ENCODE results near the gene MPPED2. TPM values are rescaled to one million over a fixed set of nuclear protein-coding genes. Genes with fewer than 3 reads are reported as not detected.

MPPED2 gene
- total RNA-seq, 1 experiment from 2014 or later: not detected

- Mint-ChIP-seq H3K9me3 (ENCODE audit: unreplicated experiment) (no peaks in the 10 kb centered on the region), H3K4me3 (ENCODE audit: unreplicated experiment) (no peak overlapping the region), H3K27ac (ENCODE audit: low read depth, unreplicated experiment) (no peak overlapping the region), H3K4me1 (ENCODE audit: insufficient read depth, unreplicated experiment) (no peaks in the 10 kb centered on the region), H3K27me3 (ENCODE audit: insufficient read depth, unreplicated experiment) (peaks cover 89% of the 10 kb centered on the region), H3K36me3 (ENCODE audit: insufficient read depth, unreplicated experiment) (no peaks in the 10 kb centered on the region)
- no peak for DNase-seq (ENCODE audit: unreplicated experiment)
- ChIA-PET CTCF (no interaction called here), POLR2A (interaction anchor here (0.5 kb wide), 1 partner anchor 10 kb away, joined by 5 read pairs; no protein-coding TSS in a partner anchor)
- BruUV-seq (replicated peaks): no TSS peak
- intact Hi-C loops (cut with micrococcal nuclease): no loop called here
- TF ChIP-seq CTCF (IDR thresholded peaks at IDR 0.05; ENCODE audit: unreplicated experiment): no peak
Observed at GRCh38 chr11:30499940-30500339, 86.2 kb downstream of the MPPED2 start.

- ChIA-PET CTCF (interaction anchor here (0.6 kb wide), 1 partner anchor 276 kb away, joined by 5 read pairs; no protein-coding TSS in a partner anchor), POLR2A (no interaction called here)
- no peaks in the 10 kb centered on the region for H3K9me3 Mint-ChIP-seq (ENCODE audit: unreplicated experiment)
- H3K4me1 Mint-ChIP-seq (ENCODE audit: insufficient read depth, unreplicated experiment): no peaks in the 10 kb centered on the region
- H3K4me3 Mint-ChIP-seq (ENCODE audit: unreplicated experiment): no peak overlapping the region
- H3K27ac Mint-ChIP-seq (ENCODE audit: low read depth, unreplicated experiment): no peak overlapping the region
- intact Hi-C loops (cut with micrococcal nuclease): no loop called here
- peaks cover 97% of the 10 kb centered on the region for H3K27me3 Mint-ChIP-seq (ENCODE audit: insufficient read depth, unreplicated experiment)
- no TSS peak for BruUV-seq (replicated peaks)
- no peak for DNase-seq (ENCODE audit: unreplicated experiment)
- TF ChIP-seq CTCF (IDR thresholded peaks at IDR 0.05; ENCODE audit: unreplicated experiment): no peak
- no peaks in the 10 kb centered on the region for H3K36me3 Mint-ChIP-seq (ENCODE audit: insufficient read depth, unreplicated experiment)
Observed at GRCh38 chr11:30497600-30497999, 88.6 kb downstream of the MPPED2 start.

- Mint-ChIP-seq H3K27ac (ENCODE audit: low read depth, unreplicated experiment) (no peak overlapping the region), H3K4me3 (ENCODE audit: unreplicated experiment) (no peak overlapping the region), H3K9me3 (ENCODE audit: unreplicated experiment) (no peaks in the 10 kb centered on the region), H3K27me3 (ENCODE audit: insufficient read depth, unreplicated experiment) (peaks cover 97% of the 10 kb centered on the region), H3K36me3 (ENCODE audit: insufficient read depth, unreplicated experiment) (no peaks in the 10 kb centered on the region), H3K4me1 (ENCODE audit: insufficient read depth, unreplicated experiment) (no peaks in the 10 kb centered on the region)
- TF ChIP-seq CTCF (IDR thresholded peaks at IDR 0.05; ENCODE audit: unreplicated experiment): no peak
- BruUV-seq (replicated peaks): no TSS peak
- DNase-seq (ENCODE audit: unreplicated experiment): no peak
- intact Hi-C loops (cut with micrococcal nuclease): no loop called here
- ChIA-PET CTCF (no interaction called here), POLR2A (no interaction called here)
Observed at GRCh38 chr11:30496935-30497334, 89.2 kb downstream of the MPPED2 start.

GRCh38 chr11:30495437-30495836, 90.7 kb downstream of the MPPED2 start:
- no peaks in the 10 kb centered on the region for H3K9me3 Mint-ChIP-seq (ENCODE audit: unreplicated experiment)
- peaks cover 97% of the 10 kb centered on the region for H3K27me3 Mint-ChIP-seq (ENCODE audit: insufficient read depth, unreplicated experiment)
- no peak overlapping the region for H3K4me3 Mint-ChIP-seq (ENCODE audit: unreplicated experiment)
- no peak for TF ChIP-seq CTCF (IDR thresholded peaks at IDR 0.05; ENCODE audit: unreplicated experiment)
- no peak overlapping the region for H3K27ac Mint-ChIP-seq (ENCODE audit: low read depth, unreplicated experiment)
- intact Hi-C loops (cut with micrococcal nuclease): no loop called here
- POLR2A ChIA-PET: interaction anchor here (0.6 kb wide), 1 partner anchor 32 kb away, joined by 4 read pairs; no protein-coding TSS in a partner anchor
- no TSS peak for BruUV-seq (replicated peaks)
- no peaks in the 10 kb centered on the region for H3K36me3 Mint-ChIP-seq (ENCODE audit: insufficient read depth, unreplicated experiment)
- CTCF ChIA-PET: interaction anchor here (1.0 kb wide), 1 partner anchor 418 kb away, joined by 3 read pairs; no protein-coding TSS in a partner anchor
- no peak for DNase-seq (ENCODE audit: unreplicated experiment)
- no peaks in the 10 kb centered on the region for H3K4me1 Mint-ChIP-seq (ENCODE audit: insufficient read depth, unreplicated experiment)
